Muscle of leg (tissue), 11 donors: ENCODE results near the gene IFT88. TPM values are rescaled to one million over a fixed set of nuclear protein-coding genes. Genes with fewer than 3 reads are reported as not detected.
A peak's percentile ranks its signal among the peaks of the same experiment; 100 is the strongest.

Experiments used
- DNase-seq: peaks from one replicate; pipeline ENCODE4 v3.0.0; 2013
- H3K27ac ChIP-seq: one replicate; pipeline ENCODE4 v1.5.1; 2013; ENCODE audit warnings: mild to moderate bottlenecking, low read length, control low read depth
- H3K27me3 ChIP-seq: one replicate; pipeline ENCODE4 v1.6.1; 2013; ENCODE audit warnings: low read length; ENCODE audit not compliant: control insufficient read depth, insufficient read depth
- H3K36me3 ChIP-seq: one replicate; pipeline ENCODE4 v1.6.1; 2013; ENCODE audit warnings: low read length; ENCODE audit not compliant: control insufficient read depth, insufficient read depth
- H3K4me1 ChIP-seq: one replicate; pipeline ENCODE4 v1.6.1; 2013; ENCODE audit warnings: low read length; ENCODE audit not compliant: control insufficient read depth, insufficient read depth
- H3K4me3 ChIP-seq: one replicate; pipeline ENCODE4 v1.5.1; 2013; ENCODE audit warnings: low read length, control low read depth
- H3K9me3 ChIP-seq: replicated peaks from 2 replicates; pipeline ENCODE4 v1.6.1; 2013; ENCODE audit warnings: low read depth, low read length; ENCODE audit not compliant: control insufficient read depth
- WGBS: methylation state at CpG from one replicate; pipeline ENCODE4 v1.1.5; 2013; ENCODE audit warnings: missing lambda C conversion rate; ENCODE audit not compliant: insufficient coverage; 5-methylcytosine and 5-hydroxymethylcytosine counted together
- polyA plus RNA-seq, 8 donors: library from polyadenylated mRNA; unstranded; fragments of 120-200 nt; gene quantifications; one replicate each; pipeline versions ENCODE4 v1.2.1 to v1.2.3, GENCODE V29; 2013; ENCODE audit warnings: inconsistent platforms in 1 of 8, low replicate concordance in 1 of 8; ENCODE audit not compliant: insufficient read length in 8 of 8, insufficient read depth in 1 of 8
- total RNA-seq: library from RNA; stranded (reverse); fragments of 120-200 nt; gene quantifications from one replicate; pipeline ENCODE4 v1.2.4, GENCODE V29; 2013

IFT88 gene
- total and polyA plus RNA-seq, 9 donors = 12.1 to 17.6 (median 13.9) TPM

DNA sequence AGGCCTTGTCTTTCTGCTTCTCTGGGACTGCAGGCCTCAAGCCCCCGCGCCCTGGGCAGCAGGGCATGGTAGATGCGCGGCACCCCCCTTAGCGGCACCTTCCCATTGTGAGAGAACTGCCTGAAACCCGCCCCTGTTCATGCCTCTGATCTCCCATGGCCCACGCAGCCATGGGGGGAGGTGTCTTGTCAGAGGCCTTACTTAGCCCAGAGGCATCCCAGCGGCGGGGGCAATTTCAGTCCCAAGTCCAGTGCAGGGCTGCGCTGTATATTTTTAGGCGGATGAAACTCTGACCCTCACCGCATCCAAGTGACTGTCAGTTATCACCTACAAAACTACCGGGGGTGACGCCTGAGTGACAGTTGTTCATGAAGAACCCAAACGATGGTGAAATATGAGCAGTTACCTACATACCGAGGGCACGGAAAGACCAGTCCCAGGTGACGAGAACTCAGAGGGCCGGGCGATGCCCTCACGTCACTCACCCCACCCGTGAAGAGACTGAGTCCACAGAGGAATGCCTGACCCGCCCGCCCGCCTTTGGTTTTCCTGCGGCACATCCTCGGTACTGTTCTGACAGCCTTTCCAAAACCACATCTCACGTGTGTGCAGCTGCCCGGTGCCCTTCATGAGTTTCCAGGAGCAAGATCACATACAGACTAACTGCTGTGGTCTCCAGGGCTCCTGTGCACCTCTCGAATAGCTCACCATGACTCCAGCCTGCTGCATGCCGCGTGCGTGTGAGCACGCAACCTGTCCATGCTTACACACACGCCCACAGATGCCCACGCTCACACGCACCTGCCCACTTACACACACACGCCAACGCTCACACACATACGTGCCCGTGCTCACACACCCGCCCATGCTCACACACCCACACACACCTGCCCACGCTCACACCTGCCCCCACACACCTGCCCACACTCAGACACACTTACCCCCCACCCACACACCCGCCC lies 150.9 kb downstream of the IFT88 start:
- peaks cover 84% of the 10 kb centered on the region for H3K4me1 ChIP-seq
- no peaks in the 10 kb centered on the region for H3K36me3 ChIP-seq
- DNase-seq = no peak
- peak overlapping the region; percentile 75 for H3K27ac ChIP-seq
- no peak overlapping the region for H3K4me3 ChIP-seq
- WGBS = 92% methylated on average over 38 of the region's 44 CpGs
- no peaks in the 10 kb centered on the region for H3K9me3 ChIP-seq
- peaks cover 9% of the 10 kb centered on the region for H3K27me3 ChIP-seq

DNA sequence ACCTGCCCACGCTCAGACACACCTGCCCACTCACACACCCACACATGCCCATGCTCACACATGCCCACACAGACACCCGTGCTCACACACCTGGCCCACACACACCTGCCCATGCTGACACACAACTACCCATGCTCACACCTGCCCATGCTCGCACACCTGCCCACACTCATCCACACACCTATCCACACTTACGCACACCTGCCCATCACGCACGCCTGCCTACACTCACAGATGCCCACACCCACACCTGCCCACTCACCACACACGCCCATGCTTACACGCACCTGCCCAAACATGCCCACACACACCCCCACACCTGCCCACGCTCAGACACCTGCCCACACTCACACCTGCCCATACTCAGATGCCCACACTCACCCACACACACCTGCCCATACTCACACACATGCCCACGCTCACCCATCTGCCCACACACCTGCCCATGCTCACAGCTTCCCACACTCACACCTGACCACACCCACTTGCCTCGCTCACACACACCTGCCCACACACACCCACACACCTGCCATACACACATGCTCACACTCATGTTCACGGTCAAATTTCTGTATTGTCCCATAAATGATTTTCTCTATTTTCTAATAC lies 152.1 kb downstream of the IFT88 start:
- H3K27me3 ChIP-seq = peaks cover 9% of the 10 kb centered on the region
- no peaks in the 10 kb centered on the region for H3K36me3 ChIP-seq
- WGBS = 91% methylated on average over 12 of the region's 12 CpGs
- no peak overlapping the region for H3K27ac ChIP-seq
- peaks cover 73% of the 10 kb centered on the region for H3K4me1 ChIP-seq
- DNase-seq = no peak
- H3K9me3 ChIP-seq = no peaks in the 10 kb centered on the region
- H3K4me3 ChIP-seq = no peak overlapping the region

DNA sequence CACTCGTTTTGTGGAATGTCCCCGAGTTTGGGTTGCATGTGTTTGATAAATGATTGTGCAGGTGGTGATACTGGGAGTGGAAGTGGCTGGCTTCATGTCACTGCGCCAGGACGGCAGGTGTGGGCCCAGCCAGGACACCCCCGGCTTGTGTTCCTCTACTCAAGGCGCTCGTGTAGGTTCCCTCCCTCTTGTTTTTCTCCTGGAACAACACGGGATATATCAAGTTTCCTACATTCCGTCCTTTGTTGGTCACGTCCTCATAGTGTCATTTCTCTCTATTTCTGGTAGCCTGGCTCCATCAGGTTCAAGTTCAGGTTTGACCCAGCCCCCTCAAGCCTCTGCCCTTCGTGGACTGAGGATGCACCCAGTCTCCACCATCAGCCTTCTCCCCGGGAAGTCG lies 152.8 kb downstream of the IFT88 start:
- peak; percentile 39 for DNase-seq
- Histone ChIP-seq H3K27me3 (peaks cover 9% of the 10 kb centered on the region), H3K4me1 (peaks cover 66% of the 10 kb centered on the region), H3K4me3 (no peak overlapping the region), H3K36me3 (no peaks in the 10 kb centered on the region), H3K27ac (no peak overlapping the region), H3K9me3 (no peaks in the 10 kb centered on the region)
- WGBS = 72% methylated on average over 11 of the region's 13 CpGs

DNA sequence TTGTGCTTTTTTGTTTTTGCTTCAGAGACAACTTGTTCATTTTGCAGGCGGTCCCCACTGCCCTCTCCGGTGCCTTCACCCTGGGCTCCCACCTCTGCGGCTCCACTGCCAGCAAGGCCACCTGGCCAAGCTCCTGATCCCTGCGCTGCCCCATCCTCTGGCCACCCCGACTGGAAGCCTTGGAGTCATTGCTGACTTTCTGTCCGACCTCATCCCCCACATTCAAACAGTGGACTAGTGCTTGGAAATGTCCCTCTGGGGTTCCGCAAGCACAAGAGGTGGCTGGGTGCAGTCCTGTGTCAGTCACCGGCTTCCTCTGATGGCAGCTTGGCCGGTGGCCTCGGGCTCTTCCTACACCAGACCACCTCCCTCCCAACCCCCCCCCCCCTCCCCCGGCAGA lies 153.5 kb downstream of the IFT88 start:
- peaks cover 9% of the 10 kb centered on the region for H3K27me3 ChIP-seq
- no peaks in the 10 kb centered on the region for H3K36me3 ChIP-seq
- no peak for DNase-seq
- WGBS = 89% methylated on average over 10 of the region's 11 CpGs
- no peak overlapping the region for H3K27ac ChIP-seq
- H3K9me3 ChIP-seq = no peaks in the 10 kb centered on the region
- H3K4me1 ChIP-seq = peaks cover 59% of the 10 kb centered on the region
- no peak overlapping the region for H3K4me3 ChIP-seq

DNA sequence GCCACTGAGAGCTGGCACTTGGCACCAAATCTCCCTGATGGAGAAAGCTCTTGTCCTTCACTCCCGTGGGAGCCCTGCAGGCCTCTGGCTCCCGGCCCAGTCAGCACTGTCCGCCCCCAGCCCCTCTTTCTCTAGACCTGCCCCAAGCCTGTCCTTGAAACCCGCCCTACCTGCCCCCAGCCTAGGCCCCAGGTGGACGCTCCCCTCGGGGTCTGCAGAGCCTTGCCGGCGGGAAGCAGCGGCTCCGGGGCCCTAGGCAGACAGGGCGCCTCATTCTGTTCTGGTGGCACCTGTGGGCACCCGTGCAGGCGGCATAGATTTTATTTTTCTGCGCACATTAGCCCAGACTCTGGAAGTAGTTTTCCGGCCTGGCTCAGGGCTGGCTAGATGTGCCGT lies 154.1 kb downstream of the IFT88 start:
- Histone ChIP-seq H3K27ac (no peak overlapping the region), H3K27me3 (peaks cover 9% of the 10 kb centered on the region), H3K4me3 (peak overlapping the region; percentile 29), H3K4me1 (peaks cover 54% of the 10 kb centered on the region), H3K36me3 (no peaks in the 10 kb centered on the region), H3K9me3 (no peaks in the 10 kb centered on the region)
- WGBS = 73% methylated on average over 15 of the region's 16 CpGs
- DNase-seq = no peak

DNA sequence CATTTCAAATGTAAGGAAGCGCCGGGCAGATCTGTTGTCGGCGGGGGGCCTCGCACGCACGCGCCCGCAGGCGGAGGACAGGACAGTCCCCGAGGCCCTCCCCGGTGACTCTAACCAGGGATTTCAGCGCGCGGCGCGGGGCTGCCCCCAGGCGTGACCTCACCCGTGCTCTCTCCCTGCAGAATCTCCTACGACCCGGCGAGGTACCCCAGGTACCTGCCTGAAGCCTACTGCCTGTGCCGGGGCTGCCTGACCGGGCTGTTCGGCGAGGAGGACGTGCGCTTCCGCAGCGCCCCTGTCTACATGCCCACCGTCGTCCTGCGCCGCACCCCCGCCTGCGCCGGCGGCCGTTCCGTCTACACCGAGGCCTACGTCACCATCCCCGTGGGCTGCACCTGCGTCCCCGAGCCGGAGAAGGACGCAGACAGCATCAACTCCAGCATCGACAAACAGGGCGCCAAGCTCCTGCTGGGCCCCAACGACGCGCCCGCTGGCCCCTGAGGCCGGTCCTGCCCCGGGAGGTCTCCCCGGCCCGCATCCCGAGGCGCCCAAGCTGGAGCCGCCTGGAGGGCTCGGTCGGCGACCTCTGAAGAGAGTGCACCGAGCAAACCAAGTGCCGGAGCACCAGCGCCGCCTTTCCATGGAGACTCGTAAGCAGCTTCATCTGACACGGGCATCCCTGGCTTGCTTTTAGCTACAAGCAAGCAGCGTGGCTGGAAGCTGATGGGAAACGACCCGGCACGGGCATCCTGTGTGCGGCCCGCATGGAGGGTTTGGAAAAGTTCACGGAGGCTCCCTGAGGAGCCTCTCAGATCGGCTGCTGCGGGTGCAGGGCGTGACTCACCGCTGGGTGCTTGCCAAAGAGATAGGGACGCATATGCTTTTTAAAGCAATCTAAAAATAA lies 154.7 kb downstream of the IFT88 start:
- H3K9me3 ChIP-seq = no peaks in the 10 kb centered on the region
- peak overlapping the region; percentile 29 for H3K4me3 ChIP-seq
- peak; percentile 70 for DNase-seq
- H3K36me3 ChIP-seq = no peaks in the 10 kb centered on the region
- H3K27me3 ChIP-seq = peaks cover 9% of the 10 kb centered on the region
- H3K27ac ChIP-seq = peak overlapping the region; percentile 17
- 16% methylated on average over 74 of the region's 81 CpGs for WGBS
- H3K4me1 ChIP-seq = peaks cover 47% of the 10 kb centered on the region

DNA sequence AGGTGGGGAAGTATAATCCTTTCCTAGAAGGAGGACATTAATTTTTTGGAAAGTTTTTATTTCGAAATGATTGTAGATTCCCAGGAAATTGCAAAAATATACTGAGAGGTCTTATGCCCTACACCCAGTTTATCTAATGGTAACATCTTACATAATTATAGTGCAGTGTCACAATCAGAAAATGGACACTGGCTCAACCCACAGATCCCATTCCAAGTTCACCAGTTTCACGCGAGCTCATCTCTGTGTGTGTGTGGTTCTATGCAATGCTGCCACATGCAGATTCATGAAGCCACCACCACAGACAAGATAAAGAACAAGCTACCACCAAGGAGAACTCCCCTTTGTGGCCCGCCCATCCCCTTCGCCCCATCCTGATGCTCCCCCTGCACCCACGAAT lies 160.9 kb downstream of the IFT88 start:
- no CpG with 5 or more reads among the region's 6 CpGs for WGBS
- H3K36me3 ChIP-seq = peaks cover 8% of the 10 kb centered on the region

DNA sequence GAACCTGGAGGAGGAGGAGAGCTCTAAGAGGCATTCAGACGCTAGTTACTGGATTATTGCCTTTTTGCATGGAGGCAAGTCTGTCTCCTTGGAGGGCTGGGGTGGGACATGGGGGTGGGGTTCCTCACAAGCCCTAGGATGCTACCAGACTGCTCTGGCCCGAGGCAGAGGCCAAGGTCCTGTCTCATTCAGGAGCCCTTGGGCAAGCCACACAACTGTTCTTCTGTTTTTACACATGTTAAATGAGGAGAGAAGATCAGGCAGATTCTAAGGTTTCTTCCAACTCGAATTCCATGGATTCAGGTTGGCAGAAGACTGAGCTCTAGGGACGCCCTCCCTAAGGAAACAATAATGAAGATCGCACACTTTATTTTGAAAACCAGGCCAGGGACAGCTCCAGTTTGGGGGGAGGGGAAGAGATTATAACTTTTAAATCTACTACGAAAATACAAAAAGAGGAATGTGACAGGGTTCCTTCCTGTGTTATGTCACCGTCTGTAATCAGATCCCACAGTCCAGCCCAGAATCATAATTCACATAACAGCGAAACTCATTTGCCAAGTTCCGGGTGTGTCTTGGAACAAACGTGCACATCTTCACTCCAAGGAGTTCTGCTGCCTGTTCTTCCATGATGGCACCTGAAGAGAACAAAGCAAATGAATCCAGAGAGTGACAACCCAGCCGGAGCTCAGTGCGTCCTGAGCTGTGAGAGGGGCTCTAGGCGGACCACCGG lies 161.8 kb downstream of the IFT88 start:
- H3K27me3 ChIP-seq = no peaks in the 10 kb centered on the region
- no peak overlapping the region for H3K4me3 ChIP-seq
- no peaks in the 10 kb centered on the region for H3K9me3 ChIP-seq
- WGBS = 29% methylated on average over 4 of the region's 14 CpGs
- H3K4me1 ChIP-seq = peaks cover 14% of the 10 kb centered on the region
- peaks cover 8% of the 10 kb centered on the region for H3K36me3 ChIP-seq
- DNase-seq = peak; percentile 94
- H3K27ac ChIP-seq = peak overlapping the region; percentile 13

More for the DNA sequence above, 160.9 kb downstream of the IFT88 start:
- H3K27me3 ChIP-seq = no peaks in the 10 kb centered on the region
- no peaks in the 10 kb centered on the region for H3K9me3 ChIP-seq
- H3K4me1 ChIP-seq = peaks cover 14% of the 10 kb centered on the region
- DNase-seq = no peak
- H3K27ac ChIP-seq = no peak overlapping the region
- no peak overlapping the region for H3K4me3 ChIP-seq
